Islet of Langerhans (tissue), 1 donor: ENCODE results near the gene ZDHHC11.
"Not testable (repeated sequence)": the region's sequence is repeated elsewhere in the genome, so short reads cannot be mapped to it uniquely, and the experiment has no call there.

Experiments used
- FAIRE-seq: peaks from one replicate; lab custom pipeline; 2011; peaks lifted over from hg19 to GRCh38; lab: Jason Lieb, UNC

ZDHHC11 gene

GRCh38 chr5:775595-775960 is 75.2 kb downstream of the ZDHHC11 start:
- not testable (repeated sequence) for FAIRE-seq

- not testable (repeated sequence) for FAIRE-seq
Observed at GRCh38 chr5:774854-775505, 75.8 kb downstream of the ZDHHC11 start.

- not testable (repeated sequence) for FAIRE-seq
Observed at GRCh38 chr5:774304-774703, 76.5 kb downstream of the ZDHHC11 start.

GRCh38 chr5:773517-774264 is 77.1 kb downstream of the ZDHHC11 start:
- FAIRE-seq: no peak

- not testable (repeated sequence) for FAIRE-seq
Observed at GRCh38 chr5:772931-773330, 77.9 kb downstream of the ZDHHC11 start.

GRCh38 chr5:772547-772890 is 78.3 kb downstream of the ZDHHC11 start:
- FAIRE-seq: not testable (repeated sequence)

- not testable (repeated sequence) for FAIRE-seq
Observed at GRCh38 chr5:771841-772546, 78.8 kb downstream of the ZDHHC11 start.

GRCh38 chr5:771087-771781 is 79.6 kb downstream of the ZDHHC11 start:
- not testable (repeated sequence) for FAIRE-seq

- not testable (repeated sequence) for FAIRE-seq
Observed at GRCh38 chr5:770585-770984, 80.2 kb downstream of the ZDHHC11 start.

GRCh38 chr5:769485-770145 is 81.2 kb downstream of the ZDHHC11 start:
- not testable (repeated sequence) for FAIRE-seq

GRCh38 chr5:766666-767431 is 83.9 kb downstream of the ZDHHC11 start:
- no peak for FAIRE-seq

GRCh38 chr5:765948-766631 is 84.7 kb downstream of the ZDHHC11 start:
- FAIRE-seq: no peak

- FAIRE-seq: no peak
Observed at GRCh38 chr5:763998-764781, 86.6 kb downstream of the ZDHHC11 start.

GRCh38 chr5:763397-763796 is 87.4 kb downstream of the ZDHHC11 start:
- no peak for FAIRE-seq

- not testable (repeated sequence) for FAIRE-seq
Observed at GRCh38 chr5:762996-763395, 87.8 kb downstream of the ZDHHC11 start.

- FAIRE-seq: no peak
Observed at GRCh38 chr5:761854-762710, 88.7 kb downstream of the ZDHHC11 start.

- no peak for FAIRE-seq
Observed at GRCh38 chr5:761059-761771, 89.6 kb downstream of the ZDHHC11 start.

- FAIRE-seq: no peak
Observed at GRCh38 chr5:760363-761058, 90.3 kb downstream of the ZDHHC11 start.
